Central memory CD8-positive, alpha-beta T cell (primary cell): ENCODE results near the gene PDGFRB.

Experiments used
- ATAC-seq: fragments of 150-1000 bp; cut with Tn5 transposase; replicated peaks from 2 replicates; pipeline ENCODE4 v1.10.0; 2022; ENCODE audit warnings: mild to moderate bottlenecking, moderate FRiP score, moderate number of reproducible peaks; ENCODE audit not compliant: poor library complexity, severe bottlenecking; ENCODE audit errors: extremely low read depth
- DNase-seq, 2 donors: peaks; one replicate each; pipeline ENCODE4 v3.0.0; 2021; ENCODE audit warnings: low spot score in 2 of 2
- H3K27ac Mint-ChIP-seq: one replicate; pipeline ENCODE4 v1.8.0; 2022; ENCODE audit warnings: low read depth, mild to moderate bottlenecking, moderate library complexity, mixed read lengths
- H3K27me3 Mint-ChIP-seq: one replicate; pipeline ENCODE4 v1.8.0; 2022; ENCODE audit warnings: mixed read lengths
- H3K36me3 Mint-ChIP-seq: one replicate; pipeline ENCODE4 v1.8.0; 2022; ENCODE audit warnings: mild to moderate bottlenecking, moderate library complexity, mixed read lengths; ENCODE audit not compliant: insufficient read depth
- H3K4me1 Mint-ChIP-seq: one replicate; pipeline ENCODE4 v1.8.0; 2022; ENCODE audit warnings: mixed read lengths
- H3K4me3 Mint-ChIP-seq: one replicate; pipeline ENCODE4 v1.8.0; 2022; ENCODE audit warnings: mild to moderate bottlenecking, moderate library complexity, mixed read lengths
- H3K9me3 Mint-ChIP-seq: one replicate; pipeline ENCODE4 v1.8.0; 2022; ENCODE audit warnings: mixed read lengths

Gene PDGFRB

GRCh38 chr5:150189326-150189725 lies 33.7 kb upstream of the PDGFRB start:
- ATAC-seq (no peak), DNase-seq (no peak)
- Mint-ChIP-seq H3K4me3 (no peak overlapping the region), H3K4me1 (no peaks in the 10 kb centered on the region), H3K36me3 (no peaks in the 10 kb centered on the region), H3K27me3 (peaks cover 54% of the 10 kb centered on the region), H3K9me3 (no peaks in the 10 kb centered on the region), H3K27ac (no peak overlapping the region)

- H3K9me3 Mint-ChIP-seq: no peaks in the 10 kb centered on the region
- no peak for DNase-seq
- no peak overlapping the region for H3K4me3 Mint-ChIP-seq
Observed at GRCh38 chr5:150188146-150188842, 32.6 kb upstream of the PDGFRB start.

DNA sequence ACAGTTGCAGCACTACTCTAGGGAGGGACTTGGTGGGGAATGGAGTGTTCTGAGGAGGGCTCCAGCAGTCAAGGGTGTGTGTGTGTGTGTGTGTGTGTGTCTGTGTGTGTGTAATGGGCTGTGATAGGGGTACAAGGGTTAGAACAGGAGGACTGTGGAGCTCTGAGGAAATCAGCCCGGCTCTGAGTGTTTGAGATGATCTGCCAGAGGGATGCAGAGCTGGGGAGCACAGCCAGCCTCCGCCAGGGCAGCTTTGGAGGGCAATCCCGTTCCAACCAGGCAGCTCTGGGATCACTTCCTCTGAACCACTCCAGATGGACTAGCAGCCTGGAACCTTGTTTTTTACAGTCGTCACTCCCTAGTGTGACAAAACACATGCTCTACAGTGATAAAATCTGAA lies 31.3 kb upstream of the PDGFRB start:
- no peak for DNase-seq

More at GRCh38 chr5:150188146-150188842, 32.6 kb upstream of the PDGFRB start:
- Mint-ChIP-seq H3K27me3 (peaks cover 47% of the 10 kb centered on the region), H3K4me1 (no peaks in the 10 kb centered on the region), H3K27ac (no peak overlapping the region), H3K36me3 (peaks cover 2% of the 10 kb centered on the region)
- ATAC-seq: no peak

GRCh38 chr5:150186137-150186536 lies 30.5 kb upstream of the PDGFRB start:
- Mint-ChIP-seq H3K9me3 (no peaks in the 10 kb centered on the region), H3K36me3 (peaks cover 2% of the 10 kb centered on the region), H3K4me1 (no peaks in the 10 kb centered on the region), H3K27ac (no peak overlapping the region), H3K27me3 (peaks cover 44% of the 10 kb centered on the region), H3K4me3 (no peak overlapping the region)
- no peak for DNase-seq
- no peak for ATAC-seq

More for the DNA sequence above, 31.3 kb upstream of the PDGFRB start:
- Mint-ChIP-seq H3K9me3 (no peaks in the 10 kb centered on the region), H3K27ac (no peak overlapping the region), H3K36me3 (peaks cover 2% of the 10 kb centered on the region), H3K4me3 (no peak overlapping the region), H3K27me3 (peaks cover 44% of the 10 kb centered on the region), H3K4me1 (no peaks in the 10 kb centered on the region)
- ATAC-seq: no peak

GRCh38 chr5:150184990-150185912 lies 29.6 kb upstream of the PDGFRB start:
- no peaks in the 10 kb centered on the region for H3K4me1 Mint-ChIP-seq
- no peak overlapping the region for H3K27ac Mint-ChIP-seq
- ATAC-seq (no peak), DNase-seq (no peak)
- H3K36me3 Mint-ChIP-seq: peaks cover 2% of the 10 kb centered on the region
- no peak overlapping the region for H3K4me3 Mint-ChIP-seq
- no peaks in the 10 kb centered on the region for H3K9me3 Mint-ChIP-seq
- H3K27me3 Mint-ChIP-seq: peaks cover 38% of the 10 kb centered on the region

- H3K27ac Mint-ChIP-seq: no peak overlapping the region
- no peak overlapping the region for H3K4me3 Mint-ChIP-seq
- DNase-seq: no peak
- H3K4me1 Mint-ChIP-seq: no peaks in the 10 kb centered on the region
- H3K36me3 Mint-ChIP-seq: peaks cover 2% of the 10 kb centered on the region
- H3K9me3 Mint-ChIP-seq: no peaks in the 10 kb centered on the region
- ATAC-seq: no peak
- peaks cover 27% of the 10 kb centered on the region for H3K27me3 Mint-ChIP-seq
Observed at GRCh38 chr5:150184006-150184405, 28.4 kb upstream of the PDGFRB start.

GRCh38 chr5:150183436-150183835 lies 27.8 kb upstream of the PDGFRB start:
- no peak overlapping the region for H3K4me3 Mint-ChIP-seq
- no peaks in the 10 kb centered on the region for H3K9me3 Mint-ChIP-seq

GRCh38 chr5:150182774-150183173 lies 27.1 kb upstream of the PDGFRB start:
- no peak overlapping the region for H3K27ac Mint-ChIP-seq
- no peaks in the 10 kb centered on the region for H3K9me3 Mint-ChIP-seq
- DNase-seq (no peak), ATAC-seq (no peak)
- peaks cover 2% of the 10 kb centered on the region for H3K36me3 Mint-ChIP-seq
- no peaks in the 10 kb centered on the region for H3K4me1 Mint-ChIP-seq
- peaks cover 22% of the 10 kb centered on the region for H3K27me3 Mint-ChIP-seq
- no peak overlapping the region for H3K4me3 Mint-ChIP-seq

More at GRCh38 chr5:150183436-150183835, 27.8 kb upstream of the PDGFRB start:
- Mint-ChIP-seq H3K36me3 (peaks cover 2% of the 10 kb centered on the region), H3K27me3 (peaks cover 22% of the 10 kb centered on the region), H3K4me1 (no peaks in the 10 kb centered on the region), H3K27ac (no peak overlapping the region)
- no peak for DNase-seq
- ATAC-seq: no peak

DNA sequence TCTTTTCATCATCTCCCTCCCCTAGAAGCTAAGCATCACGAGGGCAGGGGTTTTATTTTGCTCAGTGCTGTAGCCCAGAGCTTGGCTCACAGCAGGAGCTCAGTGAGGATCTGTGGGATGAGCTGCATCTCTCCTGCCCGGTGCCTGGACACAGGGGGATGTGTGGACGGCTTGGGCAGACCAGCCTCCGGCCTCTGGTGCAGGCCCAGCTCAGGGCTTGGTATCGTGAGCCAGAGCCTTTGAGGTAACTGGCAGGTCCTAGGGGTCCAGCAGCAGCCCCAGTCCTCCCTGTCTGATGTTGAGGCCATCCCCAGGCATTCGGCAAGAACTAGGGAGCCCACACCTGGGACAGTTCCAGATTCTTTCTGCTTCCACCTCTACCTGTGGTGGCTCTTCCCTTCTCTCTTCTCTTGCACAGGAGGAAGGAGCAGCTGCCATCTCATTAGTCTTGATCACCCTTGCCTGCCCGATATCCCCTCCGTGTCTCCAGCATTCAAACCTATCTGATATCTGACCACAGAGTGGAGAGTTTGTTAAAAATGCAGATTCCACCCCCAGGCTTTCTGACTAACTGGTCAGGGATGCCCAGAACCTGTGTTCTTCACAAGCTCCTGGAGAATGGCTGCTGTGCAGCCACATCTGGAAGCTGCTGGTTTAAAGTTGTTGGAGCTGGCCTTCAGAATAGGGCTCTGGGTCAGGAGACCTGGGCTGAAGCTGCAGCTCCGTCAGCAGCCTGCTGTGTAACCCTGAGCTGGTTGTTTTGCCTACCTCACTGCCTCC lies 26.3 kb upstream of the PDGFRB start:
- ATAC-seq (no peak), DNase-seq (no peak)
- Mint-ChIP-seq H3K9me3 (no peaks in the 10 kb centered on the region), H3K27ac (no peak overlapping the region), H3K4me3 (no peak overlapping the region), H3K4me1 (no peaks in the 10 kb centered on the region), H3K36me3 (peaks cover 2% of the 10 kb centered on the region), H3K27me3 (peaks cover 23% of the 10 kb centered on the region)

GRCh38 chr5:150181027-150181426 lies 25.4 kb upstream of the PDGFRB start:
- DNase-seq (no peak), ATAC-seq (no peak)
- Mint-ChIP-seq H3K27ac (no peak overlapping the region), H3K9me3 (no peaks in the 10 kb centered on the region), H3K27me3 (peaks cover 32% of the 10 kb centered on the region), H3K4me1 (no peaks in the 10 kb centered on the region), H3K36me3 (peaks cover 2% of the 10 kb centered on the region), H3K4me3 (no peak overlapping the region)

- H3K4me1 Mint-ChIP-seq: no peaks in the 10 kb centered on the region
- peaks cover 2% of the 10 kb centered on the region for H3K36me3 Mint-ChIP-seq
- ATAC-seq: no peak
- DNase-seq: no peak
- no peaks in the 10 kb centered on the region for H3K9me3 Mint-ChIP-seq
- no peak overlapping the region for H3K27ac Mint-ChIP-seq
- no peak overlapping the region for H3K4me3 Mint-ChIP-seq
- peaks cover 38% of the 10 kb centered on the region for H3K27me3 Mint-ChIP-seq
Observed at GRCh38 chr5:150180241-150181026, 24.8 kb upstream of the PDGFRB start.
